ENCODE measurements around the gene HNF4A.

The HNF4A gene

GRCh38 chr20:44461803-44462174 lies 106.3 kb downstream of the HNF4A start:
- Histone ChIP-seq H3K9ac (no peak overlapping the region), H3K9me3 (ENCODE audit: control insufficient read depth, low read length) (no peaks in the 10 kb centered on the region), H3K4me2 (ENCODE audit: low read length) (no peak overlapping the region), H3K79me2 (no peaks in the 10 kb centered on the region), H3K27ac (no peak overlapping the region), H3K4me3 (ENCODE audit: low read depth, low read length) (no peak overlapping the region), H3K27me3 (ENCODE audit: control insufficient read depth, insufficient read depth, low read length) (no peaks in the 10 kb centered on the region), H2AFZ (no peak overlapping the region), H3K36me3 (ENCODE audit: control insufficient read depth, insufficient read depth, low read length) (no peaks in the 10 kb centered on the region), H3K4me1 (peaks cover 6% of the 10 kb centered on the region)
- no peak for TF ChIP-seq CTCF (IDR thresholded peaks at IDR 0.05)

GRCh38 chr20:44463466-44463865 lies 108.0 kb downstream of the HNF4A start:
- no peak overlapping the region for H3K4me2 ChIP-seq (ENCODE audit: low read length)
- no peak overlapping the region for H3K27ac ChIP-seq
- TF ChIP-seq CTCF (IDR thresholded peaks at IDR 0.05) = no peak
- H2AFZ ChIP-seq = no peak overlapping the region
- peaks cover 6% of the 10 kb centered on the region for H3K4me1 ChIP-seq
- no peaks in the 10 kb centered on the region for H3K36me3 ChIP-seq (ENCODE audit: control insufficient read depth, insufficient read depth, low read length)
- H3K4me3 ChIP-seq (ENCODE audit: low read depth, low read length) = no peak overlapping the region
- no peak overlapping the region for H3K9ac ChIP-seq
- H3K9me3 ChIP-seq (ENCODE audit: control insufficient read depth, low read length) = no peaks in the 10 kb centered on the region
- H3K79me2 ChIP-seq = no peaks in the 10 kb centered on the region
- no peaks in the 10 kb centered on the region for H3K27me3 ChIP-seq (ENCODE audit: control insufficient read depth, insufficient read depth, low read length)

- H3K27me3 ChIP-seq (ENCODE audit: control insufficient read depth, insufficient read depth, low read length) = no peaks in the 10 kb centered on the region
- H3K9ac ChIP-seq = no peak overlapping the region
- no peak overlapping the region for H3K4me3 ChIP-seq (ENCODE audit: low read depth, low read length)
- peaks cover 6% of the 10 kb centered on the region for H3K4me1 ChIP-seq
- no peaks in the 10 kb centered on the region for H3K79me2 ChIP-seq
- no peaks in the 10 kb centered on the region for H3K9me3 ChIP-seq (ENCODE audit: control insufficient read depth, low read length)
- H3K36me3 ChIP-seq (ENCODE audit: control insufficient read depth, insufficient read depth, low read length) = no peaks in the 10 kb centered on the region
- no peak for TF ChIP-seq CTCF (IDR thresholded peaks at IDR 0.05)
- peak overlapping the region; percentile 72 for H2AFZ ChIP-seq
- no peak overlapping the region for H3K27ac ChIP-seq
- no peak overlapping the region for H3K4me2 ChIP-seq (ENCODE audit: low read length)
These were observed 109.0 kb downstream of the HNF4A start for GRCh38 chr20:44464514-44464913.

GRCh38 chr20:44465001-44465560 lies 109.6 kb downstream of the HNF4A start:
- Histone ChIP-seq H2AFZ (peak overlapping the region; percentile 72), H3K4me2 (ENCODE audit: low read length) (peak overlapping the region; percentile 19), H3K9me3 (ENCODE audit: control insufficient read depth, low read length) (no peaks in the 10 kb centered on the region), H3K27ac (no peak overlapping the region), H3K36me3 (ENCODE audit: control insufficient read depth, insufficient read depth, low read length) (no peaks in the 10 kb centered on the region), H3K9ac (no peak overlapping the region), H3K4me1 (peaks cover 6% of the 10 kb centered on the region), H3K27me3 (ENCODE audit: control insufficient read depth, insufficient read depth, low read length) (no peaks in the 10 kb centered on the region), H3K4me3 (ENCODE audit: low read depth, low read length) (no peak overlapping the region), H3K79me2 (no peaks in the 10 kb centered on the region)
- no peak for TF ChIP-seq CTCF (IDR thresholded peaks at IDR 0.05)

GRCh38 chr20:44467289-44467883 lies 111.9 kb downstream of the HNF4A start:
- Histone ChIP-seq H3K27me3 (ENCODE audit: control insufficient read depth, insufficient read depth, low read length) (no peaks in the 10 kb centered on the region), H3K27ac (no peak overlapping the region), H3K79me2 (no peaks in the 10 kb centered on the region)

More at GRCh38 chr20:44467289-44467883, 111.9 kb downstream of the HNF4A start:
- Histone ChIP-seq H3K4me3 (ENCODE audit: low read depth, low read length) (no peak overlapping the region), H2AFZ (peak overlapping the region; percentile 39), H3K4me2 (ENCODE audit: low read length) (peak overlapping the region; percentile 0), H3K9ac (no peak overlapping the region), H3K36me3 (ENCODE audit: control insufficient read depth, insufficient read depth, low read length) (no peaks in the 10 kb centered on the region), H3K4me1 (peaks cover 6% of the 10 kb centered on the region), H3K9me3 (ENCODE audit: control insufficient read depth, low read length) (no peaks in the 10 kb centered on the region)
- no peak for TF ChIP-seq CTCF (IDR thresholded peaks at IDR 0.05)
